ENCODE data around the gene TBCC. TPM values are rescaled to one million over a fixed set of nuclear protein-coding genes. Genes with fewer than 3 reads are reported as not detected.

The TBCC gene
- total and polyA plus RNA-seq, 10 of the 15 experiments (the other 5 are each of a cell fraction or from before 2014, with no cell fraction given) = 2.5 to 41.9 (median 20.3) TPM

DNA sequence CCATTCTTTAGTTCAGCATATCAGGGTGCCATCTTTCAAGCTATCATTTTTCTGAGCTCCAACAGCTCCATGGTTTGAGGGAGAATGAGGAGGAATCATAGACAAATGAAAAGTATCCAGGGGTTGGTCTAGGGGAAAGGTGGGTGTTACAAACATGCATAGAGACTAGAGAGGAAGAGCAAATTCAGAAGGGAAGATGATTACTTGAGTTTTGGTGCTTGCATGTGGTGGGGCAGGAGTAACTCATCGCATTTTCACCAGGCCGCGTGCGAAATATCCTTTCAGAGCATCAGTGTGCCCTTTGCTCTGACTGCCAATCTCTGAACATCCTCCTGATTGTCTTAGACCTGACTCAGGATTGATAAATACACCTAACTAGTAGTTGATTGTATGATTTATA, 28.3 kb upstream of the TBCC start:
- intact Hi-C loops (cut with micrococcal nuclease; ENCODE audit: unreplicated experiment) = loop anchor here (10.0 kb wide), 1 partner anchor 611 kb away; no protein-coding TSS in a partner anchor
- Histone ChIP-seq H3K9me3 (replicated peaks; ENCODE audit: control insufficient read depth, insufficient read depth, low read length) (no peaks in the 10 kb centered on the region), H3K4me1 (ENCODE audit: control insufficient read depth, insufficient read depth, low read length) (peaks cover 74% of the 10 kb centered on the region), H3K27me3 (replicated peaks in 1 of 2; ENCODE audit: control insufficient read depth in 2 of 2, insufficient read depth in 2 of 2, low read length in 1 of 2) (no peaks in the 10 kb centered on the region), H3K27ac (ENCODE audit: control insufficient read depth, insufficient read depth) (peak overlapping the region; percentile 99), H3K4me3 (peak overlapping the region; percentile 28; the same call in 1 of the 2 replicates), H3K79me2 (ENCODE audit: control insufficient read depth, insufficient read depth, low read length) (peaks cover 27% of the 10 kb centered on the region), H2AFZ (ENCODE audit: control insufficient read depth, low read depth, low read length) (peak overlapping the region; percentile 57), H3K4me2 (ENCODE audit: control insufficient read depth, insufficient read depth) (peak overlapping the region; percentile 97), H4K20me1 (ENCODE audit: control insufficient read depth, insufficient read depth) (no peaks in the 10 kb centered on the region), H3K36me3 (ENCODE audit: control insufficient read depth in 2 of 2, insufficient read depth in 2 of 2, low read length in 1 of 2) (no peaks in the 10 kb centered on the region), H3K9ac (ENCODE audit: control insufficient read depth, insufficient read depth, low read length) (peak overlapping the region; percentile 73)
- RAD21 ChIA-PET (ENCODE audit: unreplicated experiment) = interaction anchor here (17.0 kb wide), 1 partner anchor 27 kb away, joined by 227 read pairs; the partner anchor contains the start of gene TBCC
- ATAC-seq (no peak), DNase-seq (ENCODE audit: low read depth, low spot score) (no peak), FAIRE-seq (no peak)
- SMC1A ChIA-PET (ENCODE audit: uncharacterized antibody, unreplicated experiment) = interaction anchor here (0.6 to 9.6 kb wide), 4 partner anchors 13 to 693 kb away, joined by 3 to 92 read pairs (median 32); partner anchors contain the start of gene TBCC
- POLR2A ChIA-PET = interaction anchor here (0.6 to 8.8 kb wide), 4 partner anchors 10 to 610 kb away, joined by 3 to 140 read pairs (median 6); partner anchors contain the start of gene TBCC
- TF ChIP-seq KDM1A (IDR thresholded peaks at IDR 0.05; ENCODE audit: borderline replicate concordance) (no peak), ZNF687 (IDR thresholded peaks at IDR 0.05) (0 out of 2 replicates have a peak, but pooled peaks have one; percentile 15), SPI1 (IDR thresholded peaks at IDR 0.05; ENCODE audit: borderline replicate concordance, insufficient read depth, low read depth, low read length) (no peak)
- CTCF ChIA-PET = interaction anchor here (0.8 kb wide), 1 partner anchor 107 kb away, joined by 4 read pairs; no protein-coding TSS in a partner anchor
- BruUV-seq (replicated peaks) = TSS peak; percentile 25
- in situ Hi-C loops (cut with MboI) = no loop called here
- 75% methylated on average over 4 of the region's 4 CpGs for WGBS (ENCODE audit: insufficient coverage, insufficient replicate concordance, low lambda C conversion rate, missing lambda C conversion rate)
